DOHH2 (cell line): Measurements from ENCODE around the gene LMOD3.

Source experiments
- EZH2phosphoT487 ChIP-seq: fragments of 200-600 bp; sonication (generic); IDR thresholded peaks from 2 replicates; pipeline ENCODE4 v1.6.1; 2017; ENCODE audit warnings: borderline replicate concordance, mild to moderate bottlenecking, antibody characterized with exemption, low read length, moderate library complexity, mixed read lengths
- TF ChIP-seq, protein P1 (sequence below): fragments of 200-600 bp; sonication (generic); IDR thresholded peaks from one replicate; pipeline ENCODE4 v1.5.1; 2014; ENCODE audit warnings: antibody characterized with exemption, mild to moderate bottlenecking, low read depth, low read length; ENCODE audit not compliant: poor library complexity, severe bottlenecking

DNA sequence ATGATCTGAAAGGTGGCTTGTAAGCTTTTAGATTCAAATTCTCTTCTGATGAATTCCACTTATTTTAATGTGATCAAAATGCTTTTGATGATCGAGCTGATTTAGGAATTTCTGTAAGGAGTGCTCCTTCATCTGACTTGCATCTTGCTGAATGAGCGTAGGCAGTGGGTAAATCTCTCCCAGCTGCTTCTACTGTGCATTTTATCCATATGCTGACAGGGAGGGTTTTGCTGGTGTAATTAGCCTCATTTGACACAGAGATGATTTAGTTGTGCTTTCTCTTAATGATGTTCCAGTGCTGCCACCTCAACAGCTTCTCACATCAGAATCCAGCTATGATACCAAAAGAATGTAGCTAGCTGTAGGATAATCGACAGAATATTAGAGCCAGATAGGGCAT is 3.8 kb upstream of the LMOD3 start:
- TF ChIP-seq, protein P1, sequence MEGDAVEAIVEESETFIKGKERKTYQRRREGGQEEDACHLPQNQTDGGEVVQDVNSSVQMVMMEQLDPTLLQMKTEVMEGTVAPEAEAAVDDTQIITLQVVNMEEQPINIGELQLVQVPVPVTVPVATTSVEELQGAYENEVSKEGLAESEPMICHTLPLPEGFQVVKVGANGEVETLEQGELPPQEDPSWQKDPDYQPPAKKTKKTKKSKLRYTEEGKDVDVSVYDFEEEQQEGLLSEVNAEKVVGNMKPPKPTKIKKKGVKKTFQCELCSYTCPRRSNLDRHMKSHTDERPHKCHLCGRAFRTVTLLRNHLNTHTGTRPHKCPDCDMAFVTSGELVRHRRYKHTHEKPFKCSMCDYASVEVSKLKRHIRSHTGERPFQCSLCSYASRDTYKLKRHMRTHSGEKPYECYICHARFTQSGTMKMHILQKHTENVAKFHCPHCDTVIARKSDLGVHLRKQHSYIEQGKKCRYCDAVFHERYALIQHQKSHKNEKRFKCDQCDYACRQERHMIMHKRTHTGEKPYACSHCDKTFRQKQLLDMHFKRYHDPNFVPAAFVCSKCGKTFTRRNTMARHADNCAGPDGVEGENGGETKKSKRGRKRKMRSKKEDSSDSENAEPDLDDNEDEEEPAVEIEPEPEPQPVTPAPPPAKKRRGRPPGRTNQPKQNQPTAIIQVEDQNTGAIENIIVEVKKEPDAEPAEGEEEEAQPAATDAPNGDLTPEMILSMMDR: no peak
- no peak for TF ChIP-seq EZH2phosphoT487
